ENCODE results near the gene KLK2.

KLK2 gene

DNA sequence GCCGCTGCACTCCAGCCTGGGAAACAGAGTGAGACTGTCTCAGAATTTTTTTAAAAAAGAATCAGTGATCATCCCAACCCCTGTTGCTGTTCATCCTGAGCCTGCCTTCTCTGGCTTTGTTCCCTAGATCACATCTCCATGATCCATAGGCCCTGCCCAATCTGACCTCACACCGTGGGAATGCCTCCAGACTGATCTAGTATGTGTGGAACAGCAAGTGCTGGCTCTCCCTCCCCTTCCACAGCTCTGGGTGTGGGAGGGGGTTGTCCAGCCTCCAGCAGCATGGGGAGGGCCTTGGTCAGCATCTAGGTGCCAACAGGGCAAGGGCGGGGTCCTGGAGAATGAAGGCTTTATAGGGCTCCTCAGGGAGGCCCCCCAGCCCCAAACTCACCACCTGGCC lies at the start of gene KLK2:
TSS of gene KLK2 (plus strand) at position 384 of the 400 bp plus-strand sequence. CDS start 35 bp downstream, outside the sequence.
- no peak for DNase-seq

GRCh38 chr19:50826492-50827240 lies 46.6 kb upstream of the KLK2 start:
- DNase-seq: no peak

DNA sequence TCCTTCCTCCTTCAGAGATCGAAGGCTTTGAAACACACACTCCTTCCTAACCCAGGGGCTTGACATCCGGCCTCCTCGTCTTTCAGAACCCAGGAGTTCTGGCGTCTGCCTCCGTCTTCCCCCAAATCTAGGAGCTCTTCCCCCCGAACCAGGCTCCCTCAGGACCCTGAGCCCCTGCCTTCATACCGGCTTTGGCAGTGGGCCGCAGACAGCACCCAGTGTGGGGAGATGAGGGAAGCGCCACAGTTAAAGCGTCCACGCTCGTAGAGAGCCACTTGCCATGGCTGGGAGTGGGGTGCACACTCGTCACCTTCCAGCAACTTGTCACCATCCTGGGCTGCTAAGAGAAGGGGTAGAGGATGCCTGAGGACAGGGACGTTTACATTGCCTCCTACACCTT lies 45.8 kb upstream of the KLK2 start:
- no peak for DNase-seq

- no peak for DNase-seq
Observed at GRCh38 chr19:50829801-50830200, 43.4 kb upstream of the KLK2 start.

DNA sequence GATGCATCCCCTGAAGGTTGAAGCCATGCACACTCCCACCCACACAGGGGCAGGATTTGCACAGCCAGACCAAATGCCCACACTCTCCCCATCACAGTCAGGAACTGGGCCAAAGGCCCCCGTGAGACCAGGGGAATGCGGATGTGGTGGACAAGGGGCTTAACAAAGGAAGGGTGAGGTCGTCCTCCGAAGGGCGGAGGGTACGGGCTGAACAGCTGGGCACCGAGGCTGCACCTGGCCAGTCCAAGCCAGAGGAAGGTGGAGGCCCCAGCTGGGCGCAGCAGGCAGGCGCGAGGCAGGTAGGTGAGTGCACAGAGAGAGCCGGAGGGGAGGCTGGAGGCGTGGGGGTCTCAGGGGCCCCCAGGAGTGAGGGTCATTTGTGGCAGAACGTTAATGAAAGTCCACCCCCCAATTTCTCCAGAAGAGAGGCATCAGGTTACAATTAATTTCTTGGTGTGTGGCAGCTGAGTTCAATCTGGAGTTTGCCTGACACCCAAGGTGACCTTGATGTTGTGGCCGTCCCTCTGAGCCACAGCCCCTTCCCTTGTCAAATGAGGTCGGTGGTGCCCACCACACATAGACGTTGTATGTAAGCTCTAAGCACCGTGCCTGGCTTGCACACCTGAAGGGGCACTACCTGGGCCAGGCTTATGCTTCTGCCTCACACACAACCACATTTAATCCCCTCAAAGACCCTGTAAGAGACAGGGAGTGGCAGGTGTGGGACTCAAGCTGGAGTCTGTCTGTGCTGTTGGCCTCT lies 42.8 kb upstream of the KLK2 start:
- DNase-seq: no peak

DNA sequence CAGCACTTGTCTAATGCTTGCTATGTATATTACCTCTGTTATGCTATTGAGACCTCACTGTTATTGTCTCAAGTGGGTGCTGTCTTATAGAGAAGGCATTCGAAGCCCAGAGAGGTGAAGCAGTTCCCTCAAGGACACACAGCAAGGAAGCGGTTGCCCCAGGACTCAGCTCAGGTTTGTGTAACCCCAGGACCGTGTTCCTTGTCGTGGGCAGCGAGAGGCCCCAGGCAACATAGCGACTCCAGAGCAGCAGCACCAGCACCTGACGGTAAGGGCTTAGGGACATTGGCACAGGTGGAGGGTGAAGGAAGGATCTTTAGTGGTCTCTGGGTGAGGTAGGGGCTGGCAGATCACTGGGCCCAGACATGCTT lies 42.2 kb upstream of the KLK2 start:
- DNase-seq: no peak

DNA sequence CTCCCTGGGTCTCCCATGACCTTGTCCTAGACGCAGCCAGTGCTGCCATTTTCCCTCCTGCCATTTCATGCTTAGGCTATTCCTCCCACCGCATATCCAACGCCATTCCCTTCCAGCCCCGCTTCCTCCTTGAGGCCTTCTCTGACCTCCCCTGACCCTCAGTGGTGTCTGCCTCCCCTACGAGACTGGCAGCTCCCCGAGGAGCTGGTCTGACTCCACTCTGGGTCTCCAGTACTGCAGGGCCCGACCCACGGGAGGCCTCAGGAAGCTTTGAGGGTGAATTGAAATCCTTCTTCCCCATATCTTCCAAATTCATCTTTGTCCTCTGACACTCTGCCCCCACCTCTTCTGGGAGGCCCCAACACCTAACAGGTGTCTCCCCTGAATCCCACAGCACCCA lies 40.6 kb upstream of the KLK2 start:
- DNase-seq: no peak

- no peak for DNase-seq
Observed at GRCh38 chr19:50833117-50833801, 40.0 kb upstream of the KLK2 start, which contains the start of gene KLK15. Gene KLK15, minus strand, starts transcription at chr19:50833574. Its CDS starts 2,082 bp downstream, at chr19:50831492.

- no peak for DNase-seq
Observed at GRCh38 chr19:50833802-50834167, 39.5 kb upstream of the KLK2 start.

GRCh38 chr19:50835103-50835784 lies 38.0 kb upstream of the KLK2 start:
- DNase-seq: no peak

DNA sequence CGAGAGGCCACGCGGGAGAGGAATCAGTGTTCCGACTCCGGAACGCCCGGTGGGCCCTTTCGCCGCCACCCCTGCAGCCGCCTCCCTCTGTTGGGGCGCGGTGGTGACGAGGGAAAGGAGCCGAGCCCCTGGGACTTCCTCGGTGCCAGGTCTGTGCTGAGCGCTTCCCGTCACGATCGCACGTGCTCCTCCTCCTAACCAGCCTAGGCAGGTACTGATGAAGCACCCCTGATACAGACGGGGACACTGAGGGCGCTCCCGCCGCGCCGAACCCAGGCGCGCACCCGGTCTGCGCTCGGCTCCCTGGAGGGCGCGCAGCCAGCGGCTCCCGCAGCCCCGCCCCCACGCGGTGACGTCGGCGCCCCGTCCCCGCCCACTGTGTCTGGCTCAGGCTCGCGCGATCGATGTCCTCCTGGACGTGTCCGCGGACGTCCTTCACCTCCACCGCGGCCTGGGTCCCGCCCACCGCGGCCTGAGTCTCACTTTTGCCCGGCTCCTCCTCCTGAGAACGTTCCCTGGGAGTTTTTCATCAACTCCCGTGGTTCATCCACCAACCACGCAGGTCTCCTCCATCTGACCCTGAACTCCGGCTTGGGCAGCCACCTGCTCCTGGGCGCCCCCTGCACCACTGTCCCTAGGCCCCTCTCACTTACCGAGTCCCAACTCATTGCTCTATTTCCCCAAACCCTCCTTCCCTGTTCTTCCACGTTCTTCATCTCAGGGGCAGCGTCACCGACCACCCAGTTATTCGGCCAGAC lies 37.3 kb upstream of the KLK2 start:
- no peak for DNase-seq

- DNase-seq: no peak
Observed at GRCh38 chr19:50836543-50837195, 36.6 kb upstream of the KLK2 start.

DNA sequence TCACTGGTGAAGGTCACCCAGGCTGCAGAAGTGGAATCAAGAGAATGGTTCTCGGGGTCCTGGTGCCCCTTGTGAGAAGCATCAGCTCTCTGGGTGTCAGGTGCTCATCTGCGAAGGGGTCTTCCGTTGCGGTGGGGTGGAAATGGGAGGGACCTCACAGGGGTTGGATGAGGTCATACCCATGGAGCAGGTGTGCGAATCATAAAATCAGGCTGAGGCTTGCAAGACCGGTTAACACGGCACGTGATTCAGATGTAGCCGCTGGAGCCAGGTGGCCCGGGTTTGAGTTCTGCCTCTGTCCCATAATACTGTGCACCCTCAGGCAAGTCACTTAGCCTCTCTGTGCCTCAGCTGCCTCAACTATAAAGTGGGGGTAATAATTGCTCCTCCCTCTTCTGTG lies 35.9 kb upstream of the KLK2 start:
- DNase-seq: no peak

DNA sequence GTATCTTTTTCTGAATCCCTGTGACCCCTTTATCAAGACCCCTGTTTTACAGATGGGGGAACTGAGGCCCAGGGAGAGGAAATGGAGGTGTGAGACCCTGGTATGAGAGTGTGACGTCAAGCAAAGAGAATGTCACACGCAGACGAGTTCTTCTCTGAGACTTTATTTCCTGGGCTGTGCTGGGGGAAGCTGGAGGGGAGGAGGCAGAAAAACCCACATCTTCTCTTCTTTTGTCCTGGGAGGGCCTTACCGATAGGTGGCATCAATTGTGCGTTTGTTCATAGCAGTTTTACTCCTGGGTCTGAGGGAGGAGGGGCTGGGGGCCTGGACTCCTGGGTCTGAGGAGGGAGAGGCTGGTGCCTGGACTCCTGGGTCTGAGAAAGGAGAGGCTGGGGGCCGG lies 35.0 kb upstream of the KLK2 start:
- no peak for DNase-seq

DNA sequence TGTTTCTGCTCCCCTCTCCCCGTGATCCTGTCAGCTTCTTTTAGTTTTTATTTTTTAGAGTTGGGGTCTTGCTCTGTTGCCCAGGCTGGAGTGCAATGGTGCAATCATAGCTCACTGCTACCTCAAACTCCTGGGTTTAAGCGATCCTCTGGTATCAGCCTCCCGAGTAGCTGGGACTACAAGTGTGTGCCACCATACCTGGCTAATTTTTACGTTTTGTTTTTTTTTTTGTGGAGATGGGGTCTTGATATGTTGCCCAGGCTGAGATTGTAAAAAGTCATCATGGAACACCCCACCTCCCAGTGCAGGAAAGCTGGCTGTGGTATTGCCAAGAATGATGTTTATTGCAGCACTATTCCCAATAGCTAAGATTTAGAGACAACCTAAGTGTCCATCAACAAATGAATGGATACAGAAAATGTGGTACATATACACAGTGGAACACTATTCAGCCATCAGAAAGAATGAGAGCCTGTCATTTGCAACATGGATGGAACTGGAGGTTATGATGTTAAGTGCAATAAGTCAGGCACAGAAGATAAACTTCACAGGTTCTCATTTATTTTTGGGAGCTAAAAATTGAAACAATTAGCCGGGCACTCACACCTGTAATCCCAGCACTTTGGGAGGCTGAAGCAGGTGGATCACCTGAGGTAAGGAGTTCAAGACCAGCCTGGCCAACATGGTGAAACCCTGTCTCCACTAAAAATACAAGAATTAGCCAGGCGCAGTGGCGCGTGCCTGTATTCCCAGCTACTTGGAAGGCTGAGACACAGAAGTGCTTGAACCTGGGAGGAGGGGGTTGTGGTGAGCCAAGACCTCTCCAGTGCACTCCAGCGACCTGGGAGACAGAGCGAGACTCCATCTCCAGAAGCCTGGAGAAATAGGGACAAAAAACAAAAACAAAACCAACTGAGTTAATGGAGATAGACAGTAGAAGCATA lies 33.3 kb upstream of the KLK2 start:
- DNase-seq: no peak

DNA sequence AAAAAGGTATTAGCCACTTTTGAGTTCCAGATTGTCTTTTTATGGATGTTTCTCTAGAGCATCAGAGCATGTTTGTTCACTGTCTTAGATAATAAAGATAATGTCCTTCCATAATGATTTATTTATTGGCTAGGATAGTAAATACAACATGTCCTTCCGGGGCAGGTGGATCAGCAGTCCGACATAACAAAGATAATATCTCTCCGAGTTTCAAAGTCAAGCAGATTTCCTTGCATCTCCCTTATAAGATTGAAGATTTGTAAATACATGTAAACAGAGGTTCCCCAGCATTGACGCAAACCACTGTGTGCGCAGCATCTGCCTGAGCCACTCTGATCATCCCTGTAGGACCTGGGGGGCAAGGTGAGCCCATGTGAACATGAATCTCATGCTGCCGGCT lies 31.1 kb upstream of the KLK2 start:
- DNase-seq: no peak

GRCh38 chr19:50843205-50843604 lies 30.0 kb upstream of the KLK2 start:
- DNase-seq: no peak

DNA sequence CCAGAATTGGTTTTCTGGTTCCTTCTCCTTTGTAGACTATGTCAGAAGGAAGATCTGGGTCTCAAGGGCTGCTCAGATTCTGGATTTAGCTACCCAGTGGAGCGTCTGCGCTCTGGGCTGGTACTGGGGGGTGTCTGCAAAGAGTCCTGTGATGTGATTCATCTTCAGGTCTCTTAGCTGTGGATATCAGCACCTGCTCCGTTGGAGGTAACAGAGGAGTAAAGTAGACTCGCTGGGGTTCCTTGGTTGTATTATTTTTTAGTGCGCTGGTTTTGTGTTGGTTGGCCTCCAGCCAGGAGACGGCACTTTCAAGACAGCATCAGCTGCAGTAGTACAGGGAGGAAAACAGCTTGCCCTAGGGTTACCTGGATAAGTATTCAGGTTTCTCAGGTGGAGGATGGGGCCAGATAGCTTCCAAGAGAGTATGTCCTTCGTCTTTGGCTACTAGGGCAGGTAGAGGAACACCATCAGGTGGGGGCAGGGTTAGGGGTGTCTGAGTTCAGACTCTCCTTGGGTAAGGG lies 29.5 kb upstream of the KLK2 start:
- no peak for DNase-seq

GRCh38 chr19:50844296-50844935 lies 28.8 kb upstream of the KLK2 start:
- no peak for DNase-seq

DNA sequence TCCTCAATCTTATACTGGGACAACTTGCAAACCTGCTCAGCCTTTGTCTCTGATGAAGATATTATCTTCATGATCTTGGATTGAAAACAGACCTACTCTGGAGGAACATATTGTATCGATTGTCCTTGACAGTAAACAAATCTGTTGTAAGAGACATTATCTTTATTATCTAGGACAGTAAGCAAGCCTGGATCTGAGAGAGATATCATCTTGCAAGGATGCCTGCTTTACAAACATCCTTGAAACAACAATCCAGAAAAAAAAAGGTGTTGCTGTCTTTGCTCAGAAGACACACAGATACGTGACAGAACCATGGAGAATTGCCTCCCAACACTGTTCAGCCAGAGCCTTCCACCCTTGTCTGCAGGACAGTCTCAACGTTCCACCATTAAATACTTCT lies 22.5 kb upstream of the KLK2 start:
- DNase-seq: no peak

Measured in Kasumi-1 (cell line).